Renal pelvis (tissue), 4 donors: ENCODE data around the gene MSMP. TPM values are rescaled to one million over a fixed set of nuclear protein-coding genes. Genes with fewer than 3 reads are reported as not detected.

Source experiments
- DNase-seq: peaks from one replicate; pipeline ENCODE4 v3.0.0-alpha.2; 2013
- polyA plus RNA-seq, 3 donors: library from polyadenylated mRNA; unstranded; fragments of 120-200 nt; gene quantifications; one replicate each; pipeline ENCODE4 v1.2.1, GENCODE V29; 2013; ENCODE audit not compliant: insufficient read length in 3 of 3

The MSMP gene
- polyA plus RNA-seq, 3 donors: 0.70 to 1.3 TPM; not detected in 1

DNA sequence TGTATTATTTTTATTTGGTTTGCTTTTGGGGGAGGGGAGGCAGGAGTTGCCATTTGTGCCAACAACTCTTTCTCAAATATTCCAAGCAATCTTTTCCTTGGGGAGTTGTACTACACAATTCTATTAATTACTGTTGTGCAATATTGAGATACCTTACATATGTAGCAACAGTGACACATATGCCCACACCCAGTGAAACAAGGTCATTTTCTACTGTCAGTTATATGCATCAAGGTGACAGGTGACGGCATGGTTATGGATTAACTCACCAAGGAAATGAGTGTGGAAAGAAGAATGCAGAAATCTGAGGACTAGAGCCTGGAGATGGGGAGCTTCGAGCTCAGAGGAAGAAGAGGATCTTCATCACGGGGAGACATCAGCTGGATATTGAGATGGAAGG is 17.9 kb upstream of the MSMP start:
- DNase-seq: no peak

- DNase-seq: no peak
These were observed 17.5 kb upstream of the MSMP start for GRCh38 chr9:35771534-35771933.

- no peak for DNase-seq
These were observed 17.0 kb upstream of the MSMP start for GRCh38 chr9:35771075-35771433.

- no peak for DNase-seq
These were observed 15.7 kb upstream of the MSMP start for GRCh38 chr9:35769763-35770162.

- DNase-seq: no peak
These were observed 13.4 kb upstream of the MSMP start for GRCh38 chr9:35767458-35767857.

- no peak for DNase-seq
These were observed 12.9 kb upstream of the MSMP start for GRCh38 chr9:35766997-35767396.

GRCh38 chr9:35763803-35764202 is 9.7 kb upstream of the MSMP start:
- no peak for DNase-seq

DNA sequence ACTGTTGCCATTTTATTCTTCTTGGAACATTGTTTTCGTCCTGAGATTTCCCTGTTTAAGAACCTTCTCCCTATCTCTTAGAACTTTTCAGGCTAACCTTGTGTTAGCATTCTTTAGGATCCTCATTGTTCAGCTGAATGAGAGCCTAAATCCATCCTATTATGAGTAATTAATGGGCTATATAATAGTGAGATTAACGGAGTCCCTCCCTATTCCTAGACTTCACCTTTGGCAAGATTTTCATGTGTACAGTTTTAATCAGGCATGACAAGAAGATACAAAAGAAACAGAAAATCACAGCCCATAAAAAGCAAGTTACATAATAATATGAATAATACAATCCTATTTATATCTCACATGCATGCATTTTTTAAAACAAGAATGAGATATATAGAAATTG is 9.1 kb upstream of the MSMP start:
- DNase-seq: no peak

DNA sequence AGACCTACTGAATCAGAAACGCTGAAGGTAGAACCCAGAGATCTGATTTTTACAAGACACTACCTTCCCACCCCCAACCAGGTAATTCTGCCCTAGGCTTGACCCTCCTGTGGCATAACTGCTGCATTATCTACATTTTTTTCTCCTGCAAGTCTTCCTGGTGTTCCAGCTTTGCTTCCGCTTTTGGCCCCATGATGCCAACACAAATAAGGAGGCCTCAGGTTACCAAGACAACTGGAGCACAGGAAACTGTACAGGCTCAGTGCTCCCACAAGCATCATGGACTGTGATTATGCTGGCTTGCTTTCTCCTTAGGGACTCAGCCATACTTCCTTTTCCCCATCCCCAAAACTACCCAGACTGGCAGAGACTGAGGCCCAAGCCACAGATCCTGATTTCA is 6.6 kb upstream of the MSMP start:
- peak; percentile 38 for DNase-seq

DNA sequence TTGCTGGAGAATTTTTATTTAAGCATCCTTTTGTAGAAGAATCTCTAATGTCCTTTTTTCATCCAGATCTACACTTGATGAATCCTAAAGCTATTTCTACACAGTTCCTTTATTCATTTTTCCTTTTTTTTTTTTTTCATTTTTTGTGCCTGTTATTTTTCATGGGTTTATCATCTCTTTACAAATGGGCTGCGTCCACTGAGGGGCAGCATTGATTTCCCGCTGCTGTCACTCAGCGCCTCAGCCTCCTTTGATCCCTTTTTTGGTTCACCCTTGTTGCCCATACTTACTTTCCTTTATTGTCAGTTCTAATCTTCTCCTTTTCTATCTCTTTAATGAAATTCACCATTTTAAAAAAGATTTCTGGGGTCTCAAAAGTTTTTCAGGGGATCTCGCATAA is 5.7 kb upstream of the MSMP start:
- no peak for DNase-seq

DNA sequence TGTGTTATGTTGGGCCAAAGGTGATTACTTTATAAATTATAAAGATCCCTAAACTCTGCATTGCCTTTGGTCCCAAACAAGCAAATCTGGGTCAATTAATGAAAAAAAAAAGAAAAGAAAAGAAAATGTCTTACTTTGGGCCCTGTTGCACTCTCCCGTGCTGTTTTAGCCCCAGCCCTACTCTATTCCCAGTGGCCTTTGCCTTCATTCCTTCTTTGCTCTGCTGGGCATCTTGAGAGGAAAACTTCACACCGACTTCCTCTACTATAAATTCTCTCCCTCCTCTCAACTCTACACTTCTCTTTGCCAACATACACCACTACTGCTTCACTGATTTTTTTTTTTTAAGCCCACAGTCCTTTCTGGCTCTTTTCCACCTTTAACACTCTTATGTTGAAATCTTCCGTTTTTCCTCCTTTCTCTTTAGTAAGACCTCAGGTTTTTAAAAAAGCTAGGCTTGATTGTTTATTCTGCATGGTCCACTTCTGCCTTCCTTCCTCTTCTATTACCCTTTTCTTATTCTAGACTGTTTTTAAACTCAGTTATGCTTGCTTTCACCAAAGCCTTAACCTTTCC is 4.5 kb upstream of the MSMP start:
- DNase-seq: no peak

GRCh38 chr9:35757892-35758275 is 3.8 kb upstream of the MSMP start:
- no peak for DNase-seq

GRCh38 chr9:35757226-35757891 is 3.3 kb upstream of the MSMP start:
- peak; percentile 48 for DNase-seq

- peak; percentile 64 for DNase-seq
These were observed 2.5 kb upstream of the MSMP start for GRCh38 chr9:35756275-35757225.

GRCh38 chr9:35755071-35755470 is 995 bp upstream of the MSMP start:
- no peak for DNase-seq

DNA sequence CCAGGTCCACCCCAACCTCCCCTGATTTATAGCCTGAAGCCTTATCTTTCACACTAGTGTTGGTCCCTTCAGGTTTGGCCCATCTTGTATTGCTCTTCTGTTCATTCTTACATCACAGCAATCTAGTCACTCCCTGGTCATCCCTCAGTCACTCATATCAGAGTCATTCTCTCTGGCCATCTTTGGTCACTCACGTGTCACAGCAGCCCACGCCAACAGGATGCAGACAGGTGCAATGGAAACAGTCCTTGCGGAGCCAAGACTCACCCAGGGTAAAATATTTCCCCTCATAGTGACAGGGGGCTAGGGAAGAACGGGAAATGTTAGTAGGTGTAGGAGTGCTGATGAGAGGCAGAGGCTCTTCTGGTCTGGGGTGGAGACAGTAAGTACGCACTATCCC is 610 bp downstream of the MSMP start:
- DNase-seq: no peak

DNA sequence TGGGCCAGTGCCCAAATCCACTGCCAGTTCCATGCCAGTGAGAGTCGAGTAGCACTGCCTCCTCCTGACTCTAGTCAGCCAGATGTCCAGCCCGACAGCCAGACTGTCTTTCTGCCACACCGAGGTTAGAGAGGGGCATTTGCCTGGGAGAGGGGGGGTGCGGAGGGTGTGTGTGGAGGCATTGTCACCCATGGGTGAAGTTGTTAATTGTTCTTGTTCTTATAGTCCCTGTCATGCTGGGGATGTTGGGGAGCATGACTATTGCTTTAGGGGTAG is 3.9 kb downstream of the MSMP start:
- no peak for DNase-seq

GRCh38 chr9:35749515-35750255 is 4.4 kb downstream of the MSMP start:
- no peak for DNase-seq

DNA sequence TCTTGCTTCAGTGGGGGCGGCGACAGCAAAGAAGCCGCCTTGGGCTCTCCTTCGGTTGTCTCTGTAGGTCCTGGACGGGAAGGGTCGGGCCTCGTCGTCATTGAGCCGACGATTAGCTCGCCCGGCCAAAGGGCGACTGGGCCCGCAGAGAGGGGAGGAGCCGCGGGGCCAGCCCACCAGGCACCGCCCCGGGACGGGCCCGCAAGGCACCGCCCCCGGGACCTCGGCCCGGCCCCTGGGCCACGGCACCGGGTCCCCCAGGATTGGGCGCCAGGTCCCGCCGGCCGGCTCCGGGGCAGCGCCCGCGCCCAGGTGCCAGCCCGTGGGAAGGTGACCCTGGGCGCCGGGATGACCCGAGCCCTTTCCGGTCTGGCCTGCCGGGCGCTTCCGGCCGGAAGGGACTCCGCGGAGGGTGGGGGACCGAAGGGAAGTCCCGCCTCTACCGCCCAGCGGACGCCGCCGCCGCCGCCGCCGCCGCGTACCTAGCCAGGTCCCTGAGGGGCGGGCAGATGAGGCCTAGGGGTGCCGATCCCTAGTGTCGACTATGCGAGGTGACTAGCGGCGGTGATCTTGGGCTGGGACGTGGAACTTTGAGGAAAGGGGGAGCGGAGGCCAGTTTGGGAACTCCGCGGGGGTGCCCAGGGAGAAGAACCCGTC is 5.1 kb downstream of the MSMP start, which contains the start of the genes GBA2 and RGP1:
Gene GBA2, minus strand, starts transcription at position 371 of the 657 bp plus-strand sequence. CDS start 524 bp downstream, outside the sequence.
Gene RGP1, plus strand, starts transcription at position 430 of the 657 bp plus-strand sequence. CDS start 469 bp downstream, outside the sequence.
- DNase-seq: peak; percentile 76

GRCh38 chr9:35748242-35748857 is 5.7 kb downstream of the MSMP start:
- no peak for DNase-seq

- DNase-seq: no peak
These were observed 7.5 kb downstream of the MSMP start for GRCh38 chr9:35746583-35746982.
